Endothelial cell of umbilical vein (primary cell): ENCODE measurements around the gene GTF3C4. TPM values are rescaled to one million over a fixed set of nuclear protein-coding genes. Genes with fewer than 3 reads are reported as not detected.

Experiments
- BruUV-seq: library from RNA; stranded (reverse); fragments of 400-500 nt; replicated peaks from 2 replicates; lab custom pipeline; 2021; lab: Mats Ljungman, UMichigan
- CTCF ChIA-PET: fragments of 300-600, 350-600 bp; sonication (Branson Sonifier 250); formaldehyde crosslinking; loops from one replicate; lab custom pipeline; 2021; ENCODE audit warnings: antibody characterized with exemption, inconsistent platforms; lab: Charles Lee
- POLR2A ChIA-PET: fragments of 300-600, 350-600 bp; sonication (Branson Sonifier 250); formaldehyde crosslinking; loops from one replicate; lab custom pipeline; 2021; ENCODE audit warnings: antibody characterized with exemption, inconsistent platforms; lab: Charles Lee
- DNase-seq: peaks from one replicate; pipeline ENCODE4 v3.0.0-alpha.2; 2011; ENCODE audit warnings: low read depth, low spot score
- FAIRE-seq: peaks from 2 replicates; lab custom pipeline; 2011; peaks lifted over from hg19 to GRCh38; lab: Jason Lieb, UNC
- H2AFZ ChIP-seq: 2 replicates; pipeline ENCODE4 v1.6.0; 2012; ENCODE audit warnings: low read depth, low read length, control low read depth, inconsistent platforms
- H3K27ac ChIP-seq: 2 replicates; pipeline ENCODE4 v1.5.1; 2011; ENCODE audit warnings: low read depth, mild to moderate bottlenecking, control low read depth, low read length, moderate library complexity; ENCODE audit not compliant: insufficient read depth
- H3K27me3 ChIP-seq, 2 experiments: 2 replicates each; pipeline versions ENCODE4 v1.6.0 to v1.6.1; 2011; ENCODE audit warnings: low read length in 2 of 2, mixed read lengths in 1 of 2; ENCODE audit not compliant: control insufficient read depth in 2 of 2, insufficient read depth in 2 of 2
- H3K36me3 ChIP-seq, 2 experiments: 2 replicates in 1 of 2; 3 replicates in 1 of 2; pipeline ENCODE4 v1.5.1; 2011; ENCODE audit warnings: low read length in 2 of 2, mild to moderate bottlenecking in 1 of 2, moderate library complexity in 1 of 2; ENCODE audit not compliant: control insufficient read depth in 2 of 2, insufficient read depth in 2 of 2; ENCODE audit errors: extremely low read depth in 1 of 2
- H3K4me1 ChIP-seq: 3 replicates; pipeline ENCODE4 v1.5.1; 2011; ENCODE audit warnings: mild to moderate bottlenecking, low read length; ENCODE audit not compliant: control insufficient read depth, insufficient read depth; ENCODE audit errors: extremely low read depth
- H3K4me2 ChIP-seq: 2 replicates; pipeline ENCODE4 v1.6.1; 2011; ENCODE audit warnings: low read length, control low read depth, mixed read lengths; ENCODE audit not compliant: insufficient read depth
- H3K4me3 ChIP-seq, 3 experiments: fragments of 200-600 bp in 1 of 3; sonication (generic), shearing (Covaris generic) in 1 of 3; replicated peaks in 1 of 3; 2 replicates each; pipeline ENCODE4 v1.5.1; 2011 to 2016; ENCODE audit warnings: control low read depth in 3 of 3, low read length in 3 of 3, mild to moderate bottlenecking in 2 of 3, inconsistent platforms in 1 of 3, low read depth in 1 of 3, moderate library complexity in 1 of 3; ENCODE audit not compliant: insufficient read depth in 1 of 3
- H3K79me2 ChIP-seq: 2 replicates; pipeline ENCODE4 v1.6.0; 2012; ENCODE audit warnings: low read length, inconsistent platforms; ENCODE audit not compliant: control insufficient read depth, insufficient read depth
- H3K9ac ChIP-seq: replicated peaks from 2 replicates; pipeline ENCODE3; 2011; ENCODE audit warnings: low read length, control low read depth; ENCODE audit not compliant: insufficient read depth; ENCODE audit errors: extremely low read depth
- H3K9me1 ChIP-seq: replicated peaks from 3 replicates; pipeline ENCODE4 v1.6.0; 2011; ENCODE audit warnings: mild to moderate bottlenecking, low read length; ENCODE audit not compliant: control insufficient read depth, insufficient read depth; ENCODE audit errors: extremely low read depth
- H3K9me3 ChIP-seq: replicated peaks from 2 replicates; pipeline ENCODE4 v1.5.1; 2012; ENCODE audit warnings: low read length, inconsistent platforms; ENCODE audit not compliant: control insufficient read depth, insufficient read depth
- H4K20me1 ChIP-seq: replicated peaks from 2 replicates; pipeline ENCODE3; 2011; ENCODE audit warnings: mild to moderate bottlenecking, low read length; ENCODE audit not compliant: control insufficient read depth, insufficient read depth; ENCODE audit errors: extremely low read depth
- CTCF ChIP-seq, 2 donors: IDR thresholded peaks; 1 replicate in 1 of 2; 2 replicates in 1 of 2; pipeline ENCODE4 v1.5.1; 2011; ENCODE audit warnings: low read length in 2 of 2, mild to moderate bottlenecking in 2 of 2, moderate library complexity in 2 of 2, control low read depth in 1 of 2, inconsistent platforms in 1 of 2, low read depth in 1 of 2; ENCODE audit not compliant: insufficient read depth in 1 of 2; ENCODE audit errors: extremely low read depth in 1 of 2
- EZH2 ChIP-seq: IDR thresholded peaks from 2 replicates; pipeline ENCODE4 v1.6.1; 2012; ENCODE audit warnings: borderline replicate concordance, low read depth, mild to moderate bottlenecking, moderate library complexity, low read length, inconsistent platforms; ENCODE audit not compliant: severe bottlenecking
- FOS ChIP-seq: IDR thresholded peaks from 2 replicates; pipeline ENCODE4 v1.6.1; 2011; ENCODE audit warnings: mild to moderate bottlenecking, low read length, moderate library complexity, borderline replicate concordance; ENCODE audit not compliant: insufficient read depth
- GATA2 ChIP-seq: IDR thresholded peaks from 2 replicates; pipeline ENCODE4 v1.7.0; 2011; ENCODE audit warnings: low read depth, mild to moderate bottlenecking, moderate library complexity, mixed read lengths, low read length; ENCODE audit not compliant: insufficient read length, insufficient read depth
- JUN ChIP-seq: IDR thresholded peaks from 2 replicates; pipeline ENCODE4 v1.6.1; 2011; ENCODE audit warnings: borderline replicate concordance, low read depth; ENCODE audit not compliant: insufficient read length, insufficient read depth
- MYC ChIP-seq: IDR thresholded peaks from one replicate; pipeline ENCODE4 v1.6.1; 2011; ENCODE audit warnings: mild to moderate bottlenecking, low read depth, low read length
- POLR2A ChIP-seq: IDR thresholded peaks from 2 replicates; pipeline ENCODE4 v1.6.1; 2012; ENCODE audit warnings: low read depth, mild to moderate bottlenecking, control low read depth, low read length
- POLR2AphosphoS5 ChIP-seq: IDR thresholded peaks from 2 replicates; pipeline ENCODE4 v1.6.1; 2012; ENCODE audit warnings: low read depth, mild to moderate bottlenecking, control low read depth, low read length, moderate library complexity; ENCODE audit not compliant: insufficient read depth
- dilution Hi-C: fragments of 300-500 bp; cut with MboI; formaldehyde crosslinking; loops from one replicate; pipeline ENCODE4 v1.15.0; 2019; ENCODE audit warnings: low sequenced_read_pairs; ENCODE audit not compliant: extremely low pct_ligation_motif_present
- intact Hi-C: fragments of 100-400 bp; cut with micrococcal nuclease; formaldehyde crosslinking; loops from one replicate; pipeline ENCODE4 v1.10.0; 2022
- polyA plus RNA-seq, 4 experiments: library from polyadenylated mRNA; depleted of rRNA in 3 of 4; stranded (reverse) in 3 of 4; unstranded in 1 of 4; fragments of >200 nt; gene quantifications; 2 replicates each; pipeline versions ENCODE4 v1.2.1 to v1.2.3, GENCODE V29; 2011 to 2012; ENCODE audit warnings: missing spikeins in 1 of 4
- total RNA-seq: library from RNA; stranded (reverse); gene quantifications from 2 replicates; pipeline ENCODE4 v1.2.3, GENCODE V29; 2021
- TF ChIP-seq, protein P1 (sequence below): IDR thresholded peaks from 2 replicates; pipeline ENCODE4 v1.6.1; 2011; ENCODE audit not compliant: insufficient read depth, insufficient read length

The GTF3C4 gene
- total and polyA plus RNA-seq, 2 donors (not counting 3 experiments of a cell fraction or from before 2014, with no cell fraction given): 3.3 to 19.2 TPM

GRCh38 chr9:132631685-132632084 is 38.6 kb upstream of the GTF3C4 start:
- TF ChIP-seq, protein P1, sequence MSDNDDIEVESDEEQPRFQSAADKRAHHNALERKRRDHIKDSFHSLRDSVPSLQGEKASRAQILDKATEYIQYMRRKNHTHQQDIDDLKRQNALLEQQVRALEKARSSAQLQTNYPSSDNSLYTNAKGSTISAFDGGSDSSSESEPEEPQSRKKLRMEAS: no peak
- no peak for TF ChIP-seq MYC
- TF ChIP-seq FOS: no peak
- TF ChIP-seq CTCF (IDR thresholded peaks at IDR 0.05; ENCODE audit: extremely low read depth in 1 of 2, insufficient read depth in 1 of 2, low read depth in 1 of 2, low read length in 2 of 2): no peak
- H3K9ac ChIP-seq: no peak overlapping the region
- DNase-seq (no peak), FAIRE-seq (no peak)
- ChIA-PET CTCF (no interaction called here), POLR2A (no interaction called here)
- H3K9me1 ChIP-seq: no peaks in the 10 kb centered on the region
- dilution Hi-C loops: no loop called here
- H3K4me1 ChIP-seq: no peaks in the 10 kb centered on the region
- H3K27me3 ChIP-seq: no peaks in the 10 kb centered on the region
- BruUV-seq: no TSS peak
- peaks cover 14 to 15% of the 10 kb centered on the region in 2 experiments for H3K36me3 ChIP-seq
- H2AFZ ChIP-seq: no peak overlapping the region
- no peak overlapping the region for H3K4me3 ChIP-seq
- H3K4me2 ChIP-seq: no peak overlapping the region
- H4K20me1 ChIP-seq: peaks cover 3% of the 10 kb centered on the region
- no peaks in the 10 kb centered on the region for H3K79me2 ChIP-seq
- H3K27ac ChIP-seq: no peak overlapping the region
- H3K9me3 ChIP-seq: no peaks in the 10 kb centered on the region
- intact Hi-C loops: no loop called here

- Histone ChIP-seq H3K9me3 (no peaks in the 10 kb centered on the region), H3K27me3 (no peaks in the 10 kb centered on the region), H3K27ac (no peak overlapping the region), H2AFZ (no peak overlapping the region), H3K36me3 (peaks cover 14 to 15% of the 10 kb centered on the region in 2 experiments), H3K9me1 (no peaks in the 10 kb centered on the region), H4K20me1 (peaks cover 3% of the 10 kb centered on the region), H3K4me2 (no peak overlapping the region), H3K79me2 (no peaks in the 10 kb centered on the region), H3K9ac (no peak overlapping the region), H3K4me3 (no peak overlapping the region), H3K4me1 (no peaks in the 10 kb centered on the region)
- no peak for FAIRE-seq
- DNase-seq: no peak
- dilution Hi-C loops: no loop called here
- intact Hi-C loops: no loop called here
- TF ChIP-seq JUN (no peak), POLR2A (no peak), GATA2 (no peak), EZH2 (no peak), CTCF (IDR thresholded peaks at IDR 0.05; ENCODE audit: extremely low read depth in 1 of 2, insufficient read depth in 1 of 2, low read depth in 1 of 2, low read length in 2 of 2) (no peak), POLR2AphosphoS5 (no peak), MYC (no peak), FOS (no peak)
- TF ChIP-seq, protein P1: no peak
- BruUV-seq: no TSS peak
- POLR2A ChIA-PET: no interaction called here
- CTCF ChIA-PET: no interaction called here
These were observed 37.7 kb upstream of the GTF3C4 start for GRCh38 chr9:132632413-132633129.
